Chondrocyte (in vitro differentiated cells): ENCODE measurements around the gene NIPAL4. TPM values are rescaled to one million over a fixed set of nuclear protein-coding genes. Genes with fewer than 3 reads are reported as not detected.

Experiments
- DNase-seq: peaks from one replicate; pipeline ENCODE4 v3.0.0; 2021; ENCODE audit warnings: mixed read lengths, low spot score
- H3K27ac Mint-ChIP-seq: one replicate; pipeline ENCODE4 v1.8.0; 2021; ENCODE audit warnings: mild to moderate bottlenecking, moderate library complexity, mixed read lengths; ENCODE audit not compliant: unreplicated experiment
- H3K27me3 Mint-ChIP-seq: 2 replicates; pipeline ENCODE4 v1.8.0; 2021; ENCODE audit warnings: low read depth, mixed read lengths
- H3K36me3 Mint-ChIP-seq: 2 replicates; pipeline ENCODE4 v1.8.0; 2021; ENCODE audit warnings: low read depth, mixed read lengths
- H3K4me1 Mint-ChIP-seq: 2 replicates; pipeline ENCODE4 v1.8.0; 2021; ENCODE audit warnings: low read depth, mild to moderate bottlenecking, mixed read lengths
- H3K4me3 Mint-ChIP-seq: one replicate; pipeline ENCODE4 v1.8.0; 2021; ENCODE audit warnings: mild to moderate bottlenecking, moderate library complexity, mixed read lengths; ENCODE audit not compliant: unreplicated experiment
- H3K9me3 Mint-ChIP-seq: 2 replicates; pipeline ENCODE4 v1.8.0; 2021; ENCODE audit warnings: low read depth, mixed read lengths
- total RNA-seq: library from RNA; stranded (reverse); gene quantifications from 3 replicates; pipeline ENCODE4 v1.2.1, GENCODE V29; 2021
- TF ChIP-seq, protein P1 (sequence below): fragments of 200-600 bp; sonication (generic); IDR thresholded peaks from 2 replicates; pipeline ENCODE4 v1.5.0; 2021; ENCODE audit warnings: antibody characterized with exemption, mild to moderate bottlenecking, moderate library complexity

The NIPAL4 gene
- total RNA-seq, 1 donor from 2014 or later = 0.60 TPM

- H3K9me3 Mint-ChIP-seq = no peaks in the 10 kb centered on the region
- TF ChIP-seq, protein P1, sequence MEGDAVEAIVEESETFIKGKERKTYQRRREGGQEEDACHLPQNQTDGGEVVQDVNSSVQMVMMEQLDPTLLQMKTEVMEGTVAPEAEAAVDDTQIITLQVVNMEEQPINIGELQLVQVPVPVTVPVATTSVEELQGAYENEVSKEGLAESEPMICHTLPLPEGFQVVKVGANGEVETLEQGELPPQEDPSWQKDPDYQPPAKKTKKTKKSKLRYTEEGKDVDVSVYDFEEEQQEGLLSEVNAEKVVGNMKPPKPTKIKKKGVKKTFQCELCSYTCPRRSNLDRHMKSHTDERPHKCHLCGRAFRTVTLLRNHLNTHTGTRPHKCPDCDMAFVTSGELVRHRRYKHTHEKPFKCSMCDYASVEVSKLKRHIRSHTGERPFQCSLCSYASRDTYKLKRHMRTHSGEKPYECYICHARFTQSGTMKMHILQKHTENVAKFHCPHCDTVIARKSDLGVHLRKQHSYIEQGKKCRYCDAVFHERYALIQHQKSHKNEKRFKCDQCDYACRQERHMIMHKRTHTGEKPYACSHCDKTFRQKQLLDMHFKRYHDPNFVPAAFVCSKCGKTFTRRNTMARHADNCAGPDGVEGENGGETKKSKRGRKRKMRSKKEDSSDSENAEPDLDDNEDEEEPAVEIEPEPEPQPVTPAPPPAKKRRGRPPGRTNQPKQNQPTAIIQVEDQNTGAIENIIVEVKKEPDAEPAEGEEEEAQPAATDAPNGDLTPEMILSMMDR = no peak
- no peaks in the 10 kb centered on the region for H3K27me3 Mint-ChIP-seq
- no peaks in the 10 kb centered on the region for H3K36me3 Mint-ChIP-seq
- no peak overlapping the region for H3K4me3 Mint-ChIP-seq
- H3K27ac Mint-ChIP-seq = no peak overlapping the region
- no peak for DNase-seq
- H3K4me1 Mint-ChIP-seq = peaks cover 17% of the 10 kb centered on the region
These were observed 10.8 kb upstream of the NIPAL4 start for GRCh38 chr5:157449011-157449723.

DNA sequence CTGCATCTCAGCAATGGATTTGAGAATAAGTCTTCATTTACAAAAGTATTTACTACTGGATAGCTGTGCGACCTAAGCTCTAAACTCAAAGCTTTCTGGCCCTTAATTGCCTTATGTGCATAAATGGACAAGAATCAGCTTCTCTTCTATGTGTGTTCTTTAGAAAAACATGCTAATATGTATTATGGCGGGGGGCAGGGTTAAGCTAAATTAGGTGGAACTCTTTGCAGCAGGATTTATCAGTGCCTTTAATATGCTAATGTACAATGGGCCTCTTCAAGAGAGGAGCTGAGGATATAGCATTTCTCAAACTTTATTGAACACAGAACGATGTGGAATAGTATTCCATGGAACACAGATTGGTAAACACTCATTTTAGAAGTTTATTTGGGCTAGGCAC is 10.0 kb upstream of the NIPAL4 start:
- Mint-ChIP-seq H3K27ac (no peak overlapping the region), H3K4me3 (no peak overlapping the region)
- TF ChIP-seq, protein P1 = no peak

DNA sequence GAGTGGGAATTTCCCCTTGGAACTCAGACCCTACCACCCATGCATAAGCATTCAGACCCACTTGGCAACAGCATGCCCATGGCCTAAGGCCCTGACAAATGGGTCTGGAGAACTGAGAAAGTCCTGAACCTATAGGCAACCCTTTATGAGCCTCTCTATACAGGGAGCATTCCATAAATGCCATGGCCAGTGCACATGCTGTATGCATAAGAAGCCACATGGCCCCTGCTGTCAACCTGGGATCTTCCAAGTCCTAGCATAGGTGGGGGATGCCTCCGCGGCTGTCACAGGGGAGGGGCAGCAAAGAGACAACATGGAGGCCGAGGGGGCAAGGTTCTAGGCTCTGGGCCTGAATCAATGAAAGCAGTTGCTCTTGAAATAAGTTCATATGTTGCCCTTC is 8.2 kb upstream of the NIPAL4 start:
- TF ChIP-seq, protein P1 = no peak
- Mint-ChIP-seq H3K27me3 (no peaks in the 10 kb centered on the region), H3K36me3 (no peaks in the 10 kb centered on the region), H3K9me3 (no peaks in the 10 kb centered on the region), H3K4me1 (peaks cover 15% of the 10 kb centered on the region), H3K4me3 (no peak overlapping the region), H3K27ac (peak overlapping the region; percentile 52)
- DNase-seq = no peak

More for the DNA sequence above, 10.0 kb upstream of the NIPAL4 start:
- Mint-ChIP-seq H3K9me3 (no peaks in the 10 kb centered on the region), H3K4me1 (peaks cover 15% of the 10 kb centered on the region), H3K36me3 (no peaks in the 10 kb centered on the region), H3K27me3 (no peaks in the 10 kb centered on the region)
- DNase-seq = no peak

DNA sequence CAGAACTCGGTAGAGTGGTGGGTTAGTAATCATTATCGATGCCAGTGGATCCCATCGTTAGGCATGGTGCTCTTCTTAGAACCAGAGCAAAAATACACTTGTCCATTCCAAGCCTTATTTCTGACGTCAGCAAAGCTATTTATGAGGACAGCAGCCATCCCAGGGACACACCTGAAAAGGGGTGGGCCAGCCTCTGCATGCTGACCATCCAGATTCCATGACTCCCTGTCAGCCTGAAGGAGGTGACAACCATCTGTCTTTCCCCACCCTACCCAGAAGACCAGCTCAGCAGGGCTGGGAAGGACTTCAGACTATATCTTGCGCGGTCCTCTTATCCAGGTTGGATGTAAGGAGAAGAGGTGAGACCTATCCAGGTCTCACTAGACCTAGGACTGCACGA is 5.7 kb upstream of the NIPAL4 start:
- TF ChIP-seq, protein P1 = no peak
- no peak overlapping the region for H3K27ac Mint-ChIP-seq
- peaks cover 9% of the 10 kb centered on the region for H3K4me1 Mint-ChIP-seq
- no peak overlapping the region for H3K4me3 Mint-ChIP-seq
- H3K9me3 Mint-ChIP-seq = no peaks in the 10 kb centered on the region
- DNase-seq = no peak
- no peaks in the 10 kb centered on the region for H3K36me3 Mint-ChIP-seq
- no peaks in the 10 kb centered on the region for H3K27me3 Mint-ChIP-seq

- Mint-ChIP-seq H3K9me3 (no peaks in the 10 kb centered on the region), H3K36me3 (no peaks in the 10 kb centered on the region), H3K27me3 (no peaks in the 10 kb centered on the region), H3K4me3 (no peak overlapping the region), H3K27ac (no peak overlapping the region), H3K4me1 (peaks cover 3% of the 10 kb centered on the region)
- DNase-seq = no peak
- TF ChIP-seq, protein P1 = no peak
These were observed 5.0 kb upstream of the NIPAL4 start for GRCh38 chr5:157455057-157455456.
